ENCODE data around the gene PCDHA12. TPM values are rescaled to one million over a fixed set of nuclear protein-coding genes. Genes with fewer than 3 reads are reported as not detected.

The PCDHA12 gene
- total RNA-seq, 4 donors from 2014 or later = 0.04 to 0.39 (median 0.25) TPM; not detected in 1

DNA sequence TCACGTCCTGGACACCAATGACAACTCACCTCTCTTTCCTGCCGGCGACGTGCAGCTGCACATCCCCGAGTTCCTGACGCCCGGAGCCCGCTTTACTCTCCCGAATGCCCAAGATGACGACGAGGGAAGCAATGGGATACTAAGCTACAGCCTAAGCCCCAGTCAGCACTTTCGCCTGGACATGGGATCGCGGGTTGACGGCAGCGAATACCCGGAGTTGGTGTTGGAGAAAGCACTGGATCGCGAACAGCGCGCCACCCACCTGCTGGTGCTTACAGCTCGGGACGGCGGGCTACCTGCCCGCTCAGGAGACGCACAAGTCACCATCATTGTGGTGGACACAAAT, 52.1 kb downstream of the PCDHA12 start:
- DNase-seq (ENCODE audit: low spot score in 2 of 2) = no peak
- TF ChIP-seq CTCF (IDR thresholded peaks at IDR 0.05) (no peak), POLR2A (IDR thresholded peaks at IDR 0.05) (no peak)
- WGBS, 2 donors = 9 to 21% methylated on average over 14 to 19 of the region's 26 CpGs
- intact Hi-C loops (cut with DNase I; ENCODE audit: low total_unique reads) = no loop called here
- peak overlapping the region; percentile 26 for H3K4me3 ChIP-seq (ENCODE audit: low read depth, poor library complexity, severe bottlenecking)

Other genes with a start within 250 kb of the PCDHA12 start
- gene CD14, start 242.1 kb upstream of the PCDHA12 start, total RNA-seq = 10 to 100 TPM; 14.9 to 22.1 (median 19.1) TPM
- gene TMCO6, start 235.9 kb upstream of the PCDHA12 start, total RNA-seq = 10 to 100 TPM; 60.3 to 99.8 (median 67.3) TPM
- 10 to 100 TPM; 39.4 to 57.6 (median 45.8) TPM for gene NDUFA2, start 227.7 kb upstream of the PCDHA12 start, total RNA-seq
- 100 to 1,000 TPM in 1 of 4 donors, 10 to 100 TPM in 3; 64.1 to 105 (median 94.8) TPM for gene IK, start 227.5 kb upstream of the PCDHA12 start, total RNA-seq
- gene WDR55, start 210.4 kb upstream of the PCDHA12 start, total RNA-seq = 10 to 100 TPM; 19.7 to 26.1 (median 21.4) TPM
- under 1 TPM; 0.49 to 0.94 (median 0.69) TPM for gene DND1, start 201.7 kb upstream of the PCDHA12 start, total RNA-seq
- 10 to 100 TPM; 71.9 to 90.6 (median 80.8) TPM for gene HARS1, start 183.9 kb upstream of the PCDHA12 start, total RNA-seq
- gene HARS2, start 183.9 kb upstream of the PCDHA12 start, total RNA-seq = 10 to 100 TPM; 17.4 to 37.2 (median 31.8) TPM
- gene ZMAT2, start 174.9 kb upstream of the PCDHA12 start, total RNA-seq = 10 to 100 TPM; 28.2 to 48.6 (median 41.2) TPM
- gene PCDHA1, start 89.2 kb upstream of the PCDHA12 start, total RNA-seq = not detected
- gene PCDHA2, start 80.5 kb upstream of the PCDHA12 start, total RNA-seq = not detected
- under 1 TPM in 2 of 4 donors, not detected in 2; 0.05 to 0.13 TPM for gene PCDHA3, start 74.3 kb upstream of the PCDHA12 start, total RNA-seq
- gene PCDHA4, start 68.2 kb upstream of the PCDHA12 start, total RNA-seq = under 1 TPM in 3 of 4 donors, not detected in 1; 0.08 to 0.58 (median 0.23) TPM
- under 1 TPM in 3 of 4 donors, not detected in 1; 0.05 to 0.19 (median 0.10) TPM for gene PCDHA5, start 53.7 kb upstream of the PCDHA12 start, total RNA-seq
- under 1 TPM in 2 of 4 donors, not detected in 2; 0.13 to 0.49 TPM for gene PCDHA6, start 47.3 kb upstream of the PCDHA12 start, total RNA-seq
- under 1 TPM in 1 of 4 donors, not detected in 3; 0.20 TPM for gene PCDHA7, start 41.0 kb upstream of the PCDHA12 start, total RNA-seq
- under 1 TPM in 1 of 4 donors, not detected in 3; 0.22 TPM for gene PCDHA8, start 34.1 kb upstream of the PCDHA12 start, total RNA-seq
- gene PCDHA9, start 26.9 kb upstream of the PCDHA12 start, total RNA-seq = under 1 TPM in 2 of 4 donors, not detected in 2; 0.06 to 0.07 TPM
- gene PCDHA10, start 19.4 kb upstream of the PCDHA12 start, total RNA-seq = 1 to 10 TPM in 1 of 4 donors, under 1 TPM in 3; 0.08 to 1.0 (median 0.55) TPM
- under 1 TPM in 3 of 4 donors, not detected in 1; 0.17 to 0.94 (median 0.34) TPM for gene PCDHA11, start 6.4 kb upstream of the PCDHA12 start, total RNA-seq
- under 1 TPM in 3 of 4 donors, not detected in 1; 0.16 to 0.34 (median 0.30) TPM for gene PCDHA13, start 6.8 kb downstream of the PCDHA12 start, total RNA-seq
- under 1 TPM in 2 of 4 donors, not detected in 2; 0.16 to 0.17 TPM for gene PCDHAC1, start 51.0 kb downstream of the PCDHA12 start, total RNA-seq
- under 1 TPM in 3 of 4 donors, not detected in 1; 0.21 to 0.29 (median 0.27) TPM for gene PCDHAC2, start 91.2 kb downstream of the PCDHA12 start, total RNA-seq
- gene PCDHB1, start 176.1 kb downstream of the PCDHA12 start, total RNA-seq = not detected
- gene PCDHB2, start 219.3 kb downstream of the PCDHA12 start, total RNA-seq = 1 to 10 TPM; 2.3 to 6.2 (median 3.2) TPM
- 1 to 10 TPM in 3 of 4 donors, under 1 TPM in 1; 0.84 to 1.6 (median 1.3) TPM for gene PCDHB3, start 225.2 kb downstream of the PCDHA12 start, total RNA-seq
- gene PCDHB4, start 246.5 kb downstream of the PCDHA12 start, total RNA-seq = 1 to 10 TPM; 1.1 to 2.8 (median 2.0) TPM